ENCODE measurements around the gene RAB31. TPM values are rescaled to one million over a fixed set of nuclear protein-coding genes. Genes with fewer than 3 reads are reported as not detected.

RAB31 gene
- total RNA-seq, 1 donor from 2014 or later, result 44.2 TPM

GRCh38 chr18:9750606-9751304, 42.7 kb downstream of the RAB31 start:
- no peaks in the 10 kb centered on the region for H3K27me3 ChIP-seq (ENCODE audit: control insufficient read depth, insufficient read depth, low read length)
- H3K36me3 ChIP-seq (ENCODE audit: control insufficient read depth, insufficient read depth, low read length), result no peaks in the 10 kb centered on the region
- DNase-seq (ENCODE audit: low read depth), result no peak
- TF ChIP-seq, protein P1, sequence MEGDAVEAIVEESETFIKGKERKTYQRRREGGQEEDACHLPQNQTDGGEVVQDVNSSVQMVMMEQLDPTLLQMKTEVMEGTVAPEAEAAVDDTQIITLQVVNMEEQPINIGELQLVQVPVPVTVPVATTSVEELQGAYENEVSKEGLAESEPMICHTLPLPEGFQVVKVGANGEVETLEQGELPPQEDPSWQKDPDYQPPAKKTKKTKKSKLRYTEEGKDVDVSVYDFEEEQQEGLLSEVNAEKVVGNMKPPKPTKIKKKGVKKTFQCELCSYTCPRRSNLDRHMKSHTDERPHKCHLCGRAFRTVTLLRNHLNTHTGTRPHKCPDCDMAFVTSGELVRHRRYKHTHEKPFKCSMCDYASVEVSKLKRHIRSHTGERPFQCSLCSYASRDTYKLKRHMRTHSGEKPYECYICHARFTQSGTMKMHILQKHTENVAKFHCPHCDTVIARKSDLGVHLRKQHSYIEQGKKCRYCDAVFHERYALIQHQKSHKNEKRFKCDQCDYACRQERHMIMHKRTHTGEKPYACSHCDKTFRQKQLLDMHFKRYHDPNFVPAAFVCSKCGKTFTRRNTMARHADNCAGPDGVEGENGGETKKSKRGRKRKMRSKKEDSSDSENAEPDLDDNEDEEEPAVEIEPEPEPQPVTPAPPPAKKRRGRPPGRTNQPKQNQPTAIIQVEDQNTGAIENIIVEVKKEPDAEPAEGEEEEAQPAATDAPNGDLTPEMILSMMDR (IDR thresholded peaks at IDR 0.05; ENCODE audit: insufficient read depth, low read length, poor library complexity, severe bottlenecking), result no peak
- H3K4me3 ChIP-seq (ENCODE audit: low read depth, low read length), result no peak overlapping the region

DNA sequence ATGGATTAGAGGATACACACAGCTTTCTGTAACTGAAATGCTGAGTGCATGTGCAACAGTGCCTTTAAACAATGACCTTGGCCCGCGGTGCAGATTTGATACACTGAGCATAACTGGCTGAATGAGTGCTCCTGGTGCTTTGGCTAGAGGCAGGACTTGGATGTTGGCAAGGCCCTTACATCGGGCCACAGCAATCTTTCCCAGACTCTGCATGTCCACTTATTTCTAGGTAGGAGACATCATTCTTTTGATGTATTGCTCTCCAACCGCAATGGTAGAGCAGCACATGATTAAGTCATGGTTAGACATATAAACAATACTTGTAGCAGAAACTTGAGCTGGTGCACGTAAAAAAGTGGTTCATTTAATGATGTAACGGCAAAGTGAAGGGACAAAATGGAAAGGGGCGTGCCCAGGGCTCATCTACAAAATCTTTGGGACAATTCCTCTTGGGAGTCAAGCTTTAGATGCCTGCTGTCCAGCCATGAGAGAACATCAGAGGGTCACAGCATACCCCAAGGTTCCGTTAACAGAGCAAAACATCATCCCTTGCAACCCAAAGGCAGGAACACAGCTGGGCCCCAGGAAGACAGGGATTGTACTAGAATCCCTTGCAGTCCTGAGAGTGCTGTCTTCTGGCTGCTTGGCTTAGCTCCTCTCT, 43.4 kb downstream of the RAB31 start:
- DNase-seq (ENCODE audit: low read depth), result no peak
- Histone ChIP-seq H3K27me3 (ENCODE audit: control insufficient read depth, insufficient read depth, low read length) (no peaks in the 10 kb centered on the region), H3K4me3 (ENCODE audit: low read depth, low read length) (no peak overlapping the region), H3K36me3 (ENCODE audit: control insufficient read depth, insufficient read depth, low read length) (no peaks in the 10 kb centered on the region)
- TF ChIP-seq, protein P1 (IDR thresholded peaks at IDR 0.05; ENCODE audit: insufficient read depth, low read length, poor library complexity, severe bottlenecking), result no peak

DNA sequence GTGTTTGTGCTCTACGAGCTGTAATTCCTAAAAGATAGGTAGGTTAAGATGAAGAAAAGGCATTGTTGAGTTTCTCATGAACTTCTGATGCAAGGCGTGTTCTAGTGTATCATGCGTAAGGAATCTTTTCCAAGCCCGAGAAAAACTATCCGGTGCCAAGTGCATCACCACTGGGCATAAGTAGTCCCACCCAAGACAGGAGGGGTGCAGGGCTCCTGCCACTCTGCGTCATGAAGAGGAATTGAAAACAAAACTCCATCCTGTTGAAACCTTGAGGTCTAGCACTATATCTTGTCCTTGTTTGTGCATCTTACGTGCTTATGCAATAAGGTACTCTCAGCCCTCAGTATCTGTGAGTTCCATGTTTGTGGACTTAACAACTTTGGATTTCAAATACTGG, 45.7 kb downstream of the RAB31 start:
- no peak overlapping the region for H3K4me3 ChIP-seq (ENCODE audit: low read depth, low read length)

DNA sequence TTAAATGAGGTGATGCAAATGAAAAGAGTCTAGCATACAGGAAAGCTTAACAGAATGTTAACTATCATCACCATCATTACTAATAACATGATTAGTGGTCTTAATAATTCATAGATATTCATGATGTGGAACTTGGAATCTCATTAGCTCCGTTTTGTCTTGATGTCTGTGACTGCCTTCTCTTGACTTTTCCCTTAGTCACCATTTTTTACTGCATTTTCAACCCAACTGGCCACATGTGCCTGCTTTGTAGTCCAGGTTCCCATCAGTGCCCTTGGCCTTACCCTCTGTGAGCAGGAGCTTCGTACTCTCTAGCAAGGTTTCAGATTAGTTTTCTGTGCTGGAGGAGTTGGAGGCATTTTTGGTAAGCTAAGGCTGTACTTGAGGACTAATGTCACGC, 47.0 kb downstream of the RAB31 start:
- Histone ChIP-seq H3K36me3 (ENCODE audit: control insufficient read depth, insufficient read depth, low read length) (no peaks in the 10 kb centered on the region), H3K4me3 (ENCODE audit: low read depth, low read length) (no peak overlapping the region), H3K27me3 (ENCODE audit: control insufficient read depth, insufficient read depth, low read length) (no peaks in the 10 kb centered on the region)
- no peak for DNase-seq (ENCODE audit: low read depth)
- TF ChIP-seq, protein P1 (IDR thresholded peaks at IDR 0.05; ENCODE audit: insufficient read depth, low read length, poor library complexity, severe bottlenecking), result no peak

More for the DNA sequence above, 45.7 kb downstream of the RAB31 start:
- DNase-seq (ENCODE audit: low read depth), result no peak
- H3K27me3 ChIP-seq (ENCODE audit: control insufficient read depth, insufficient read depth, low read length), result no peaks in the 10 kb centered on the region
- TF ChIP-seq, protein P1 (IDR thresholded peaks at IDR 0.05; ENCODE audit: insufficient read depth, low read length, poor library complexity, severe bottlenecking), result no peak
- no peaks in the 10 kb centered on the region for H3K36me3 ChIP-seq (ENCODE audit: control insufficient read depth, insufficient read depth, low read length)

- H3K4me3 ChIP-seq (ENCODE audit: low read depth, low read length), result no peak overlapping the region
- DNase-seq (ENCODE audit: low read depth), result no peak
- TF ChIP-seq, protein P1 (IDR thresholded peaks at IDR 0.05; ENCODE audit: insufficient read depth, low read length, poor library complexity, severe bottlenecking), result no peak
- no peaks in the 10 kb centered on the region for H3K36me3 ChIP-seq (ENCODE audit: control insufficient read depth, insufficient read depth, low read length)
- no peaks in the 10 kb centered on the region for H3K27me3 ChIP-seq (ENCODE audit: control insufficient read depth, insufficient read depth, low read length)
Measured at GRCh38 chr18:9755615-9756014, 47.5 kb downstream of the RAB31 start.
